GM20000 (cell line): Measurements from ENCODE around the gene GRIPAP1.

Experiments used
- DNase-seq: peaks from one replicate; pipeline ENCODE4 v3.0.0; 2012; ENCODE audit warnings: low spot score
- TF ChIP-seq, protein P1 (sequence below): IDR thresholded peaks from 2 replicates; pipeline ENCODE4 v1.5.1; 2012; ENCODE audit warnings: mild to moderate bottlenecking, control low read depth; ENCODE audit errors: extremely low read depth, missing control alignments

GRIPAP1 gene

DNA sequence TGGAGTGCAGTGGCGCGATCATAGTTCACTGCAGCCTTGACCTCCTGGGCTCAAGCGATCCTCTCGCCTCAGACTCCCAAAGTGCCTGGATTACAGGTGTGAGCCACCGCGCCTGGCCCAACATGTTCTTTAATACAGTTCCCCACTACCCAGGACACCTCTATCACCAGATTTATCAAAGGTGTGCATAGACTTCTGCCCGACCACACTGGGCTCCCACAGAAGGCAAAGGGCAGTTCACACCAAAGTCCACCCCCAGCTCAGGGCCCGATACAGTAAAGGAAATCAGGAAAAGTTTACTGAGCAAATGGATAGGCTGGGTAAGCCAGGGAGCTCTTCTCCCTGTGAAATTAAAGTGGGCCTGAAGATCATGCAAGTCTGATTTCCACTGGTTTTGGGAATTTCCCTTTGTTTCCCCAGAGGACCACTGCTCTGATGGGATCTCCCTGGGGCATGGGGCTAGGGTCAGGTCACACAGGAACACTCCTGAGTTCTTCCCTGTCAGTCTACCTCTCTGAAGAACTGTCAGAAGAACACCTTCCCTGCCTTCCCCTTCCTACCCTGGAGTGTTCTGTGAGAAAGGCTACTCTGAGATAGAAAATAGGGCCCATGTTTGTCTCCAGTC is 65.5 kb downstream of the GRIPAP1 start:
- TF ChIP-seq, protein P1, sequence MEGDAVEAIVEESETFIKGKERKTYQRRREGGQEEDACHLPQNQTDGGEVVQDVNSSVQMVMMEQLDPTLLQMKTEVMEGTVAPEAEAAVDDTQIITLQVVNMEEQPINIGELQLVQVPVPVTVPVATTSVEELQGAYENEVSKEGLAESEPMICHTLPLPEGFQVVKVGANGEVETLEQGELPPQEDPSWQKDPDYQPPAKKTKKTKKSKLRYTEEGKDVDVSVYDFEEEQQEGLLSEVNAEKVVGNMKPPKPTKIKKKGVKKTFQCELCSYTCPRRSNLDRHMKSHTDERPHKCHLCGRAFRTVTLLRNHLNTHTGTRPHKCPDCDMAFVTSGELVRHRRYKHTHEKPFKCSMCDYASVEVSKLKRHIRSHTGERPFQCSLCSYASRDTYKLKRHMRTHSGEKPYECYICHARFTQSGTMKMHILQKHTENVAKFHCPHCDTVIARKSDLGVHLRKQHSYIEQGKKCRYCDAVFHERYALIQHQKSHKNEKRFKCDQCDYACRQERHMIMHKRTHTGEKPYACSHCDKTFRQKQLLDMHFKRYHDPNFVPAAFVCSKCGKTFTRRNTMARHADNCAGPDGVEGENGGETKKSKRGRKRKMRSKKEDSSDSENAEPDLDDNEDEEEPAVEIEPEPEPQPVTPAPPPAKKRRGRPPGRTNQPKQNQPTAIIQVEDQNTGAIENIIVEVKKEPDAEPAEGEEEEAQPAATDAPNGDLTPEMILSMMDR, result no peak
- DNase-seq, result no peak

DNA sequence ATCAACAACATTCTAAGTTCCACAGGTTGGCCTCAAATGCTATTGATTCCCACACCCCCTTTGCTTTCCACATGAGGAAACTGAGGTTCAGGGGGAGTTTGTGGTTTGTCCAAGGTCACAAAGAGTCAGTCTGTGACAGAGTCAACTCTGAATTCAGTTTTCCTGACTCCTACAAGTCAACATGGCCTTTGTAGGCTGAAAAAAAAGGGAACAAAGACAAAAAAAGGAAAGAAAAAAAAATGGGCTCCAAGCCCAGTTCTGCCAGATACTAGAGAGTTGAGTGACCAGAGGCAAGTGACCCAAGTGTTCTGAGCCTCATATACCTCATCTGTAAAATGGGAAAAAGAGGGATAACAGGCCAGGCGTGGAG is 66.8 kb downstream of the GRIPAP1 start:
- TF ChIP-seq, protein P1, result no peak
- no peak for DNase-seq

DNA sequence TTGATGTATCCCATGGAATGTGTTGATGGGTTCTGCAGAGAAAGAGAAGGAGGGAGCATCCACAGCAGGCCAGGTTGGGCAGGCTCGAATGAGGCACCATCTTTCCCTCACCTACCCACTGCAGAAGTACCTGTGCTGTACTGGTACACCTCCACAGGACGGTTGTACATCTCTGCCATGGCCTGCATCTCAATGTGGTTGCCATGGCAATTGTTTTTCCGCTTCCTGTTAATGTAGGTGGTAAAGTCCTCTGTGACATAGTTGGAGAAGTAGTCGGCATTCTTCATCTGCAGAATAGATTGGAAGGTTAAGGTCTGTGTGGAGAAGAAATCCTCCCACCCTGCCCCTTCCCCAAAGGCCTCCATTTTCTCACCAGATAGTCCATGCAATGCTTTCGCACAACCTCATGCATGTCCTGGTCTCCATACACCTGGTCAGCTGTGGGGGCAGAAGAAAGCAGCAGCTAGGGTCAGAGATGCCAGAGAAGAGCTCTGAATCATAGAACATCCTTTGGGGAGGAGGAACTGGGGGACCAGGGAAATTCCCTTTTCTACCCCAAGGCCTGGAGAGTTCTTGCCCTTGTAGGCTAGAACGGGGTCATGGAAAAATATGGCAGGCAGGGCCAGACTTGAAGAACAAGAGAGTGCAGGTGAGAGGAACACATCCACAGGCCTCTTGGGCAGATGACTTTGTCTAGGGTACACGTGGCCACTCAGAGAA is 67.3 kb downstream of the GRIPAP1 start:
- TF ChIP-seq, protein P1, result no peak
- no peak for DNase-seq

DNA sequence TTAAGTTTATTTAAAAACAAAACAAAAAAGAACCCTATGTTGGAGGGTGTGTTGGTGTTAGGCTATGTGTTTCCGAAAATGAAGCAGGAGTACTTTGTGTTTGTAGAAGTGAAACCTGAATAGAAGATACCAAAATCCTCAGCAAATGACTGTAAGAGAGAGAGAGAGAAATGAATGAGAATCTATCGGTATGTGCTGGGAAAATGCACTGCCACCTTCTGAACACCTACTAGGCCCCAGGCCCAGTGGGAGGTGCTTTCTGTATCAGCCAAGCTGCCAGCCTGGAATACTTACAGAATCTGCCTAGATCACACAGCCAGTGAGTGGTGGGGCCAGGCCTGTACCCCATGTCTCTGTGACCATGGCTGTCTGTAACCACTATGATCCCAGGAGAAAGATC is 68.3 kb downstream of the GRIPAP1 start:
- TF ChIP-seq, protein P1, result no peak
- no peak for DNase-seq

DNA sequence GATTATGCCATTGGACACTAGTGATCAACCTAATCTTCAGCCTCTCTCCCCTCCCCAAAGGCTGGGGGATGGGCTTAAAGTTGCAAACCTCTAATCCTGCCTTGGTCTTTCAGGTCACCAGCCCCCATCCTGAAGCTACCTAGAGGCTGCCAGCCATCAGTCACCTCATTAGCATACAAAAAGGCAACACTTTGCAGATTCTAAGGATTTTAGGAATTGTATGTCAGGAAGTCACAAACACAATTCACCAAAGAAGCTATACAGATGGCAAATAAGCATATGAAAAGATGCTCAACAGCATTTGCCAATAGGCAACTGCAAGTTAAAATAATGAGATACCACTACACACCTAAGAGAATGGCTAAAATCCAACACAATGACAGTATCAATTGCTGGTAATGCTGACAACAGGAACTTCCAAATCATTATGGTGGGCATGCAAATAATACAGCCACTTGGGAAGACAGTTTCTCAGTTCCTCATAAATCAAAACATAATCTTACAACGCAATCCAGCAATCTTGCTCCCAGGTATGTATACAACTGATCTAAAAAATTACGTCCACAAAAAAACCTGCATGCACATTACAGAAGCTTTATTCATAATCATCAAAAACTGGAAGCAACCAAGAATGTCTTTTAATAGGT is 74.2 kb downstream of the GRIPAP1 start:
- DNase-seq, result no peak
- TF ChIP-seq, protein P1, result no peak

DNA sequence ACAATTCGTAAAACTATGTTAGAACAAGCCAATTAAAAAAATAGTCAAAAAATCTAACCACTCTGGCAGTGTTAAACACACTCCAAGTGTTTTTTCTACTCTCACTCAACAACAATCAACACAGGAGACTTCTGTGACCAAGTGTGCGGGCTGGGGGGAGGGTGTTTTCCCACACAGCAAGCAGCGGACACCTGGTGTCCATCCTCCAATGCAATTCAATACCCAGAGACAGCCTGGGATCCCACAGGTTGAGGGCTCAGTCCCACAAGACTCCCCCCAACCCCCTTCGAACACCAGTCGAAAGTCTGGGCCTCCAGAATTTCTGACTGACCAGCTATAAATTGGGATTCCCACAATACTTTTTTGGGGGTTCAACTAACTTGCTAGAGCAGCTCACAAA is 74.9 kb downstream of the GRIPAP1 start:
- no peak for DNase-seq
- TF ChIP-seq, protein P1, result no peak

DNA sequence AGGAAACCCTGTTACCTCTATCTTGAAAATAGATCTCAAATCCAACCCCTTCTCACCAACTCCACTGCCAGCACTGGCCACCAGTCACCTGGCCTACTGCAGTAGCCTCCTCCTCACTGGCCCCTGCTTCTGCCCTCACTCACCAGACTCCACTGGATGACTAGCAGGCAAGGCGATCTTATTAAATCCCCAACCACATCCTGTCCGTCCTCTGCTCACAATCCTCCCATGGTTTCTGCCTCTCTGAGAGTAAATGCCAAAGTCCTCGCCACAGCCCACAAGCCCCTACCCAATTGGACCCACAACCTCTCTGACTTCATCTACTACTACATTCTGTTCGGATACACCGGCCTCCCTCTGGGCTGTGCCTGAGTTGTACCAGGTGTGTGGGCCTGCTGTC is 77.8 kb downstream of the GRIPAP1 start:
- TF ChIP-seq, protein P1, result no peak
- DNase-seq, result no peak
